Measurements from ENCODE around the gene WASL.

- TF ChIP-seq POLR2A (IDR thresholded peaks at IDR 0.05; ENCODE audit: low read depth, low read length) (no peak), POLR2AphosphoS5 (IDR thresholded peaks at IDR 0.05; ENCODE audit: low read depth, low read length) (no peak)
These were observed 30.0 kb downstream of the WASL start for GRCh38 chr7:123718773-123719172.

All from GM12892 (cell line).